Measurements from ENCODE around the gene TUT1. TPM values are rescaled to one million over a fixed set of nuclear protein-coding genes. Genes with fewer than 3 reads are reported as not detected.

TUT1 gene
- total RNA-seq, result 10 to 100 TPM in 3 of 6 donors, 1 to 10 TPM in 3; 5.3 to 25.4 (median 11.7) TPM

GRCh38 chr11:62591448-62592145 lies at the start of gene TUT1:
TUT1 (minus strand) TSS chr11:62591523; CDS start chr11:62591485, 38 bp downstream.
- WGBS, 2 donors, result 0% methylated on average over 41 to 49 of the region's 58 CpGs
- Histone ChIP-seq H3K27ac (peak within 1 kb of the TSS; percentile 94 to 97 (median 95)), H3K27me3 (no peaks in the 10 kb centered on the region), H3K4me1 (peaks cover 28 to 40% (median 31%) of the 10 kb centered on the region in 4 donors), H3K4me3 (peak within 1 kb of the TSS; percentile 57 to 87 (median 70)), H3K36me3 (peaks cover 20 to 53% (median 42%) of the 10 kb centered on the region in 4 donors), H3K9me3 (no peaks in the 10 kb centered on the region)
- peak; percentile 97 to 98 for ATAC-seq (ENCODE audit: low FRiP score in 2 of 2)
- TF ChIP-seq EP300 (IDR thresholded peaks at IDR 0.05), result peak in 1 of 4 donors; percentile 87
- peak; percentile 96 to 99 for TF ChIP-seq POLR2AphosphoS5 (IDR thresholded peaks at IDR 0.05)
- TF ChIP-seq CTCF (IDR thresholded peaks at IDR 0.05), result peak in 3 of 6 experiments; percentile 14 to 21 (median 16)
- TF ChIP-seq POLR2A (IDR thresholded peaks at IDR 0.05), result peak; percentile 51 to 92 (median 76)
- peak; percentile 90 to 99 for DNase-seq

- Histone ChIP-seq H3K27ac (no peak overlapping the region), H3K4me3 (no peak overlapping the region), H3K27me3 (no peaks in the 10 kb centered on the region), H3K36me3 (peaks cover 44 to 100% (median 84%) of the 10 kb centered on the region in 4 donors), H3K4me1 (no peaks in the 10 kb centered on the region), H3K9me3 (no peaks in the 10 kb centered on the region)
- DNase-seq, result no peak
- TF ChIP-seq CTCF (IDR thresholded peaks at IDR 0.05) (no peak), POLR2A (IDR thresholded peaks at IDR 0.05) (no peak), EP300 (IDR thresholded peaks at IDR 0.05) (no peak), POLR2AphosphoS5 (IDR thresholded peaks at IDR 0.05) (no peak)
- 90 to 97% methylated on average over 2 to 6 of the region's 6 CpGs for WGBS, 2 donors
- no peak for ATAC-seq (ENCODE audit: low FRiP score in 2 of 2)
Observed at GRCh38 chr11:62632492-62632891, 41.2 kb upstream of the TUT1 start.

- WGBS, 2 donors, result 86 to 92% methylated on average over 3 of the region's 3 CpGs
- ATAC-seq (ENCODE audit: low FRiP score in 2 of 2) (no peak), DNase-seq (no peak)
- H3K27ac ChIP-seq, result no peak overlapping the region
- no peaks in the 10 kb centered on the region for H3K27me3 ChIP-seq
- no peaks in the 10 kb centered on the region for H3K9me3 ChIP-seq
- no peak overlapping the region for H3K4me3 ChIP-seq
- H3K4me1 ChIP-seq, result peaks cover 0 to 1% (median 0%) of the 10 kb centered on the region in 4 donors
- H3K36me3 ChIP-seq, result peaks cover 53 to 79% (median 74%) of the 10 kb centered on the region in 4 donors
- no peak for TF ChIP-seq EP300 (IDR thresholded peaks at IDR 0.05)
- TF ChIP-seq POLR2A (IDR thresholded peaks at IDR 0.05), result no peak
- TF ChIP-seq POLR2AphosphoS5 (IDR thresholded peaks at IDR 0.05), result no peak
- TF ChIP-seq CTCF (IDR thresholded peaks at IDR 0.05), result no peak
Observed at GRCh38 chr11:62627713-62628112, 36.4 kb upstream of the TUT1 start.

- TF ChIP-seq CTCF (IDR thresholded peaks at IDR 0.05), result no peak
- TF ChIP-seq EP300 (IDR thresholded peaks at IDR 0.05), result no peak
- TF ChIP-seq POLR2A (IDR thresholded peaks at IDR 0.05), result no peak
- TF ChIP-seq POLR2AphosphoS5 (IDR thresholded peaks at IDR 0.05), result no peak
- Histone ChIP-seq H3K9me3 (no peaks in the 10 kb centered on the region), H3K4me1 (peaks cover 11 to 20% (median 17%) of the 10 kb centered on the region in 4 donors), H3K36me3 (peaks cover 23 to 29% (median 27%) of the 10 kb centered on the region in 4 donors), H3K4me3 (peak overlapping the region in 3 of 4 donors; percentile 69 to 75 (median 72)), H3K27ac (peak overlapping the region; percentile 82 to 90 (median 87)), H3K27me3 (no peaks in the 10 kb centered on the region)
- DNase-seq (no peak), ATAC-seq (ENCODE audit: low FRiP score in 2 of 2) (no peak)
- 80 to 86% methylated on average over 7 of the region's 7 CpGs for WGBS, 2 donors
Observed at GRCh38 chr11:62622476-62623089, 31.3 kb upstream of the TUT1 start.

Measured in upper lobe of left lung (tissue), 6 donors.